Stimulated activated naive CD8-positive, alpha-beta T cell treated with anti-CD3 and anti-CD28 coated beads, Interleukin-15, Interleukin-2, amounts not matched to agents 100 ng/mL and 50 ng/mL, for 24 hours (primary cell): ENCODE results near the gene SEMA3A.

Source experiments
- H3K27ac Mint-ChIP-seq: one replicate; pipeline ENCODE4 v1.8.0; 2021; ENCODE audit warnings: mild to moderate bottlenecking, mixed read lengths
- H3K27me3 Mint-ChIP-seq: one replicate; pipeline ENCODE4 v1.8.0; 2021; ENCODE audit warnings: mixed read lengths
- H3K36me3 Mint-ChIP-seq: one replicate; pipeline ENCODE4 v1.8.0; 2021; ENCODE audit warnings: low read depth, mixed read lengths
- H3K4me1 Mint-ChIP-seq: one replicate; pipeline ENCODE4 v1.8.0; 2021; ENCODE audit warnings: low read depth, mixed read lengths
- H3K4me3 Mint-ChIP-seq: one replicate; pipeline ENCODE4 v1.8.0; 2021; ENCODE audit warnings: mild to moderate bottlenecking, mixed read lengths
- H3K9me3 Mint-ChIP-seq: one replicate; pipeline ENCODE4 v1.8.0; 2021; ENCODE audit warnings: mixed read lengths

The SEMA3A gene

GRCh38 chr7:83921271-83921940 lies 273.2 kb downstream of the SEMA3A start:
- no peak overlapping the region for H3K27ac Mint-ChIP-seq
- H3K4me1 Mint-ChIP-seq, result no peaks in the 10 kb centered on the region
- no peaks in the 10 kb centered on the region for H3K36me3 Mint-ChIP-seq
- peaks cover 3% of the 10 kb centered on the region for H3K27me3 Mint-ChIP-seq
- no peaks in the 10 kb centered on the region for H3K9me3 Mint-ChIP-seq
- no peak overlapping the region for H3K4me3 Mint-ChIP-seq

GRCh38 chr7:83918142-83918541 lies 276.4 kb downstream of the SEMA3A start:
- no peaks in the 10 kb centered on the region for H3K36me3 Mint-ChIP-seq
- no peak overlapping the region for H3K4me3 Mint-ChIP-seq
- H3K4me1 Mint-ChIP-seq, result no peaks in the 10 kb centered on the region
- H3K27ac Mint-ChIP-seq, result no peak overlapping the region
- peaks cover 3% of the 10 kb centered on the region for H3K27me3 Mint-ChIP-seq
- peaks cover 5% of the 10 kb centered on the region for H3K9me3 Mint-ChIP-seq

- H3K4me3 Mint-ChIP-seq, result no peak overlapping the region
- H3K27ac Mint-ChIP-seq, result no peak overlapping the region
- H3K4me1 Mint-ChIP-seq, result no peaks in the 10 kb centered on the region
- peaks cover 7% of the 10 kb centered on the region for H3K9me3 Mint-ChIP-seq
- H3K27me3 Mint-ChIP-seq, result peaks cover 3% of the 10 kb centered on the region
- H3K36me3 Mint-ChIP-seq, result no peaks in the 10 kb centered on the region
Measured at GRCh38 chr7:83913174-83913573, 281.4 kb downstream of the SEMA3A start.

- Mint-ChIP-seq H3K4me1 (no peaks in the 10 kb centered on the region), H3K9me3 (peaks cover 5% of the 10 kb centered on the region), H3K36me3 (no peaks in the 10 kb centered on the region), H3K27ac (no peak overlapping the region), H3K27me3 (no peaks in the 10 kb centered on the region), H3K4me3 (no peak overlapping the region)
Measured at GRCh38 chr7:83908526-83908925, 286.1 kb downstream of the SEMA3A start.
